ENCODE data around the gene ARHGAP24.

DNA sequence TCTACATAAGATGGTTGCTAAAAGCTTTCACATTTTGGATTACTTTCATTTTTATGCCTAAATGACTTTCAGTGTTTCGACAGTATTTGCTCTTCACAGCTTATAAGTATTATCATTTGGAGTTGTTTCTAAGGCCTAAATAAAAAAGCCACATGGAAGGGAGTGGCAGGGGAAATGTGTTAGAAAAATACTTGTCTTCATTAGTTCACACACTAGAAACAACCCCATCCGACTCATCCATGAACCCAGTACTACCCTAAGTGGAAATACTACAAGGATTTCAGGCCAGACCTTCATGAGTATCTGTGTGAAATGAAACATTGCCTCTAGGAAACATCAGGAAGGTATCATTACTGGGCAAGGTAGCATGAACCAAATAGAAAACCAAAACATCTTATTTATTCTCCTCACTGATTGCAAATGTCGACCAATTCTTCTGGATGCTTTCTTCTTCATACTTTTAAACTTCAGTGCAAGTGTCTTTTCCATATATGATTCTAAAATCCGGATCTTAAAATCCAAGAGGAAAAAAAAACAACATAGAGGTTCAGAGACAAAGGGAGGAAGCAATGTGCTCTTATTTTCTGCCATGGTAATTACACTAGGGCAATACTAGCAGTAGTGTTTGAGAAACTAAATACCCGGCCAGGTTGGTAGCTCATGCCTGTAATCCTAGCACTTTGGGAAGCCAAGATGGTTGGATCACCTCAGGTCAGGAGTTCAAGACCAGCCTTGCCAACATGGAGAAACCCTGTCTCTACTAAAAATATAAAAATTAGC lies 349.4 kb downstream of the ARHGAP24 start:
- no peak for TF ChIP-seq POLR2AphosphoS5 (IDR thresholded peaks at IDR 0.05; ENCODE audit: low read depth, low read length)
- TF ChIP-seq, protein P1, sequence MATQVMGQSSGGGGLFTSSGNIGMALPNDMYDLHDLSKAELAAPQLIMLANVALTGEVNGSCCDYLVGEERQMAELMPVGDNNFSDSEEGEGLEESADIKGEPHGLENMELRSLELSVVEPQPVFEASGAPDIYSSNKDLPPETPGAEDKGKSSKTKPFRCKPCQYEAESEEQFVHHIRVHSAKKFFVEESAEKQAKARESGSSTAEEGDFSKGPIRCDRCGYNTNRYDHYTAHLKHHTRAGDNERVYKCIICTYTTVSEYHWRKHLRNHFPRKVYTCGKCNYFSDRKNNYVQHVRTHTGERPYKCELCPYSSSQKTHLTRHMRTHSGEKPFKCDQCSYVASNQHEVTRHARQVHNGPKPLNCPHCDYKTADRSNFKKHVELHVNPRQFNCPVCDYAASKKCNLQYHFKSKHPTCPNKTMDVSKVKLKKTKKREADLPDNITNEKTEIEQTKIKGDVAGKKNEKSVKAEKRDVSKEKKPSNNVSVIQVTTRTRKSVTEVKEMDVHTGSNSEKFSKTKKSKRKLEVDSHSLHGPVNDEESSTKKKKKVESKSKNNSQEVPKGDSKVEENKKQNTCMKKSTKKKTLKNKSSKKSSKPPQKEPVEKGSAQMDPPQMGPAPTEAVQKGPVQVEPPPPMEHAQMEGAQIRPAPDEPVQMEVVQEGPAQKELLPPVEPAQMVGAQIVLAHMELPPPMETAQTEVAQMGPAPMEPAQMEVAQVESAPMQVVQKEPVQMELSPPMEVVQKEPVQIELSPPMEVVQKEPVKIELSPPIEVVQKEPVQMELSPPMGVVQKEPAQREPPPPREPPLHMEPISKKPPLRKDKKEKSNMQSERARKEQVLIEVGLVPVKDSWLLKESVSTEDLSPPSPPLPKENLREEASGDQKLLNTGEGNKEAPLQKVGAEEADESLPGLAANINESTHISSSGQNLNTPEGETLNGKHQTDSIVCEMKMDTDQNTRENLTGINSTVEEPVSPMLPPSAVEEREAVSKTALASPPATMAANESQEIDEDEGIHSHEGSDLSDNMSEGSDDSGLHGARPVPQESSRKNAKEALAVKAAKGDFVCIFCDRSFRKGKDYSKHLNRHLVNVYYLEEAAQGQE (IDR thresholded peaks at IDR 0.05; ENCODE audit: insufficient read depth in 1 of 2, low read depth in 2 of 2, low read length in 2 of 2) = no peak
- no peak for TF ChIP-seq TAF1 (IDR thresholded peaks at IDR 0.05; ENCODE audit: borderline replicate concordance, insufficient read depth, low read length)
- TF ChIP-seq SIN3A (IDR thresholded peaks at IDR 0.05; ENCODE audit: borderline replicate concordance, insufficient read depth, low read length) = no peak
